Stimulated activated CD4-positive, alpha-beta T cell treated with anti-CD3 and anti-CD28 coated beads, Interleukin-15, amount 100 ng/mL, for 48 hours (primary cell): ENCODE data around the gene PRAMEF1.
"Not testable (repeated sequence)": the region's sequence is repeated elsewhere in the genome, so short reads cannot be mapped to it uniquely, and the experiment has no call there.

ENCODE experiments used
- DNase-seq, 2 donors: peaks; one replicate each; pipeline ENCODE4 v3.0.0-alpha.2; 2020; ENCODE audit warnings: low read depth in 2 of 2

The PRAMEF1 gene

GRCh38 chr1:12776801-12777557 lies 14.2 kb upstream of the PRAMEF1 start:
- no peak for DNase-seq

GRCh38 chr1:12778061-12778460 lies 13.1 kb upstream of the PRAMEF1 start:
- DNase-seq = no peak

GRCh38 chr1:12778907-12779306 lies 12.3 kb upstream of the PRAMEF1 start:
- DNase-seq = no peak

DNA sequence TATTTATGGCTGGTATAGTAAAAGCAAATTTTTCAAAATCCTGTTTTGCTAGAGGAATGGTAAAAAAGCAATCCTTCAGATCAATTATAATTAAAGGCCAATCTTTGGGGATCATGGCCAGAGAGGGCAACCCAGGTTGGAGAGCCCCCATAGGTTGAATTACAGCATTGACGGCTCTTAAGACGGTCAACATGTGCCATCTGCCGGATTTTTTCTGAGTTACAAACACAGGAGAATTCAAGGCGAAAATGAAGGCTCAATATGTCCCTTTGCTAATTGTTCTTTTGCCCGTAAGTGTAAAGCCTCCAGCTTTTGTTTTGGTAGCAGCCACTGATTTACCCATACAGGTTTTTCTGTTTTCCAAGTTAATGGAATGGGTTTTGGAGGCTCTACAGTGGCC lies 9.7 kb upstream of the PRAMEF1 start:
- DNase-seq = not testable (repeated sequence)

DNA sequence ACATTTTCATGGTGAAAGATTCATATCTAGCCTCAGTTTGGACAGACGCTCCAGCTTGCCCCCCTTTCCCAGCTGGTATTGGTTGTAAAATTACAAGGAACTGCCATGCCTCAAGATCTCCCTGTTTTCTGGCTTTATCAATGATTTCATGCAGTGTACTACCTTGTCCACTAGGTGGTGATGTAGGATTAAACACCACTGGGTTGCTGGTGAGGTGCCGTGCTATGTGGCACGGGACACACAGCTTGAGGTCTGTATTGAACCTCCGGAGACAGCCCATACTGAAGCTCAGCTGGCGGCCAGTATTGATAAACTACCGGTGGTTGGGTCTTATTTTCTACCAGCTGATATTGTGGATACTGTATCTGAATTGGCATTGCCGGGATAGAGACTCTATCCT lies 7.4 kb upstream of the PRAMEF1 start:
- peak in 1 of 2 donors; percentile 0 for DNase-seq

- not testable (repeated sequence) for DNase-seq
Measured at GRCh38 chr1:12784729-12785128, 6.5 kb upstream of the PRAMEF1 start.

- DNase-seq = no peak
Measured at GRCh38 chr1:12798911-12799310, 7.7 kb downstream of the PRAMEF1 start.

GRCh38 chr1:12799730-12800129 lies 8.5 kb downstream of the PRAMEF1 start:
- no peak for DNase-seq

GRCh38 chr1:12809933-12810332 lies 18.7 kb downstream of the PRAMEF1 start:
- no peak for DNase-seq

GRCh38 chr1:12810691-12811408 lies 19.7 kb downstream of the PRAMEF1 start:
- DNase-seq = no peak

DNA sequence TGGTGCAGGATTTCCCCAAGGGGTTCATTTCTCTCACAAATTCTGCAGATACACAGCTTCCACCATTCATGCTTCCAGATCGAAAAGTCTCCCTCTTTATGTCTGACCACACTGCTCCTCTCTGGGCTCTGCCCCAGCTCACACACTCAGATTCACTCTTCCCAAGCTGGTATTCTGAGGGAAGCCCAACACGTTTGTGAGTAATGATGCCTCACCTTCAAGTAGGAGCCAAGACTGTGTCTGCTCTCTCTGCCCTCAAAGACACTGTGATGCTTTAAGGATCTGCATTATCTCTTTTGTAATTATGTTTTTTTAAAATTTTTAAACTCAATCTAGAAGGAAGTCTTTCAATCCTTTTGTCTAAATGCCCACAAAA lies 20.2 kb downstream of the PRAMEF1 start:
- no peak for DNase-seq

DNA sequence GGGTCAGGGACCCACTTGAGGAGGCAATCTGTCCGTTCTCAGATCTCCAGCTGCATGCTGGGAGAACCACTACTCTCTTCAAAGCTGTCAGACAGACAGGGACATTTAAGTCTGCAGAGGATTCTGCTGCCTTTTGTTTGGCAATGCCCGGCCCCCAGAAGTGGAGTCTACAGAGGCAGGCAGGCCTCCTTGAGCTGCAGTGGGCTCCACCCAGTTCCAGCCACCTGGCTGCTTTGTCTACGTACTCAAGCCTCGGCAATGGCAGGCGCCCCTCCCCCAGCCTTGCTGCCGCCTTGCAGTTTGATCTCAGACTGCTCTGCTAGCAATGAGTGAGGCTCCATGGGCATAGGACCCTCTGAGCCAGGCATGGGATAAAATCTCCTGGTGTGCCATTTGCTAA lies 27.9 kb downstream of the PRAMEF1 start:
- not testable (repeated sequence) for DNase-seq

DNA sequence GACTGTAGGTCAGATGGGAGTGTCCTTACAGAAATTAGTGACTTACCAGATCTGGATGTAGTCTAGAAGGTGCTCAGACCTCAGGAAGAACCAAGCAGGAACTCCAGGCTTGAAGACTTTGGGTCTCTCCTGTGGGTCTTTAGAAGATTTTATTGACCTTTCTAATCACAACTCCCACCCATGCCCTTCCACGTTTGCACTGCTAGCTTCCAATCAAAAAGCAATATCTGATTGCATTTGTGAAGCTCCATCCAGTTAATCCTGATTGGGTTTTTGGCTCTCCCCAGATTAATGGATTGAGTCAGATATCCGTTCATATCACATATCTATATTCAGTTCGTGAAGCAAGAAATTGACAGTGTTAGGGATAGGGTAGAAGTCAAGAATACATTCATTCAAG lies 40.1 kb downstream of the PRAMEF1 start, which contains the start of gene PRAMEF11:
Gene PRAMEF11, minus strand, starts transcription at position 101 of the 400 bp plus-strand sequence. CDS start 2,621 bp downstream, outside the sequence.
- DNase-seq = not testable (repeated sequence)

DNA sequence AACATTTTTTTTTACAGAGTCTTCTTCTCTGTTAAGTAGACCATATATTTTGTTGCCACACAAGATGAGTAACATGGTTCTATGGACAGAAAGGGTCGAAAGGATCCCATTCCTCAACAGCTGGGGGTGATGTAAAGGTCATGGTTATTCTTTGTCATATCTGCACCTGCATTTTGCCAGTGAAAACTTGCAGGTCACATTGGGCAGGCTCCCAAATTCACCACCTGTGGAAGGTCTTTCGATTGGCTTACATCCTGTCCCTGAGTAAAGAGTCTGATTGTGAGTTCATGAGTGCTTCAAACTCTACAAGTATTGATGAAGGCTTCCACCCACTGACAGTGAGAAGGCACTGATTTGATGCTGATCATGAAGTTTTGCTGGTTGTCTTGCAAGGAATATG lies 42.1 kb downstream of the PRAMEF1 start:
- DNase-seq = not testable (repeated sequence)
